Prostate gland (tissue), 2 donors: ENCODE measurements around the gene NXN.

Experiments
- CTCF ChIP-seq, 4 experiments: fragments of 200-600 bp in 2 of 4; fragments of 450-650 bp in 2 of 4; sonication (generic) in 2 of 4; IDR thresholded peaks; 1 replicate in 3 of 4; 2 replicates in 1 of 4; pipeline ENCODE4 v1.5.1; 2016 to 2019; ENCODE audit warnings: antibody characterized with exemption in 4 of 4, mild to moderate bottlenecking in 2 of 4, moderate library complexity in 2 of 4
- POLR2A ChIP-seq: fragments of 450-650 bp; IDR thresholded peaks from one replicate; pipeline ENCODE4 v1.6.1; 2016; ENCODE audit warnings: antibody characterized with exemption, mild to moderate bottlenecking
- POLR2AphosphoS5 ChIP-seq: sonication (generic); formaldehyde crosslinking; IDR thresholded peaks from one replicate; pipeline ENCODE4 v1.6.1; 2017; ENCODE audit warnings: antibody characterized with exemption

GRCh38 chr17:838486-838885, 141.1 kb downstream of the NXN start:
- TF ChIP-seq POLR2A (no peak), CTCF (IDR thresholded peaks at IDR 0.05) (no peak), POLR2AphosphoS5 (no peak)
